CD14-positive monocyte (primary cell): ENCODE data around the gene ANTXR2. TPM values are rescaled to one million over a fixed set of nuclear protein-coding genes. Genes with fewer than 3 reads are reported as not detected.

Source experiments
- DNase-seq, 3 donors: peaks; one replicate each; pipeline ENCODE4 v3.0.0-alpha.2; 2011 to 2022
- H2AFZ ChIP-seq: 2 replicates; pipeline ENCODE4 v1.6.0; 2012; ENCODE audit warnings: mild to moderate bottlenecking, low read depth, low read length, inconsistent platforms; ENCODE audit not compliant: insufficient read depth, poor library complexity, severe bottlenecking
- H3K27ac ChIP-seq, 2 donors: 1 replicate in 1 of 2; 2 replicates in 1 of 2; pipeline ENCODE4 v1.5.1; 2012 to 2013; ENCODE audit warnings: low read length in 2 of 2, control low read depth in 1 of 2, inconsistent platforms in 1 of 2, low read depth in 1 of 2, mild to moderate bottlenecking in 1 of 2
- H3K27me3 ChIP-seq, 2 donors: one replicate each; pipeline versions ENCODE4 v1.6.0 to v1.6.1; 2011 to 2013; ENCODE audit warnings: low read length in 2 of 2; ENCODE audit not compliant: control insufficient read depth in 2 of 2, insufficient read depth in 2 of 2
- H3K36me3 ChIP-seq, 2 donors: replicated peaks in 1 of 2; 1 replicate in 1 of 2; 2 replicates in 1 of 2; pipeline versions ENCODE4 v1.5.1 to v1.6.1; 2012 to 2013; ENCODE audit warnings: low read length in 2 of 2, control low read depth in 1 of 2, inconsistent platforms in 1 of 2, mild to moderate bottlenecking in 1 of 2; ENCODE audit not compliant: insufficient read depth in 2 of 2, control insufficient read depth in 1 of 2
- H3K4me1 ChIP-seq, 2 donors: 1 replicate in 1 of 2; 2 replicates in 1 of 2; pipeline versions ENCODE4 v1.5.1 to v1.6.1; 2012 to 2013; ENCODE audit warnings: low read length in 2 of 2, control low read depth in 1 of 2, inconsistent platforms in 1 of 2, mild to moderate bottlenecking in 1 of 2, moderate library complexity in 1 of 2; ENCODE audit not compliant: insufficient read depth in 2 of 2, control insufficient read depth in 1 of 2
- H3K4me2 ChIP-seq: replicated peaks from 2 replicates; pipeline ENCODE3; 2012; ENCODE audit warnings: low read length, moderate library complexity, mild to moderate bottlenecking; ENCODE audit not compliant: poor library complexity, severe bottlenecking; ENCODE audit errors: extremely low read depth
- H3K4me3 ChIP-seq, 3 experiments: fragments of 200-600 bp in 1 of 3; sonication (generic) in 1 of 3; replicated peaks in 1 of 3; 1 replicate in 2 of 3; 2 replicates in 1 of 3; pipeline ENCODE4 v1.5.1; 2011 to 2013; ENCODE audit warnings: low read length in 3 of 3, mild to moderate bottlenecking in 3 of 3, control low read depth in 2 of 3, low read depth in 2 of 3, inconsistent platforms in 1 of 3, moderate library complexity in 1 of 3
- H3K79me2 ChIP-seq: 2 replicates; pipeline ENCODE4 v1.6.0; 2012; ENCODE audit warnings: mild to moderate bottlenecking, control low read depth, inconsistent platforms, low read length, moderate library complexity; ENCODE audit not compliant: insufficient read depth
- H3K9ac ChIP-seq: 2 replicates; pipeline ENCODE4 v1.6.0; 2017; ENCODE audit warnings: low read length, mild to moderate bottlenecking; ENCODE audit not compliant: insufficient read depth, poor library complexity, severe bottlenecking
- H3K9me3 ChIP-seq, 2 donors: replicated peaks in 1 of 2; 1 replicate in 1 of 2; 2 replicates in 1 of 2; pipeline versions ENCODE4 v1.5.1 to v1.6.1; 2012 to 2013; ENCODE audit warnings: low read length in 2 of 2, control low read depth in 1 of 2; ENCODE audit not compliant: control insufficient read depth in 1 of 2, insufficient read depth in 1 of 2
- H4K20me1 ChIP-seq: 2 replicates; pipeline ENCODE4 v1.6.0; 2012; ENCODE audit warnings: mild to moderate bottlenecking, low read length, control low read depth, moderate library complexity; ENCODE audit not compliant: insufficient read depth
- H3K27ac Mint-ChIP-seq, 7 donors: one replicate each; pipeline ENCODE4 v1.8.0; 2020; ENCODE audit warnings: mild to moderate bottlenecking in 7 of 7, mixed read lengths in 7 of 7, moderate library complexity in 6 of 7, inconsistent platforms in 2 of 7
- H3K27me3 Mint-ChIP-seq, 3 donors: one replicate each; pipeline ENCODE4 v1.8.0; 2021 to 2022; ENCODE audit warnings: low read depth in 3 of 3, mild to moderate bottlenecking in 3 of 3, mixed read lengths in 3 of 3, moderate library complexity in 3 of 3, inconsistent platforms in 1 of 3
- H3K36me3 Mint-ChIP-seq, 2 donors: one replicate each; pipeline ENCODE4 v1.8.0; 2020; ENCODE audit warnings: mixed read lengths in 2 of 2, inconsistent platforms in 1 of 2, mild to moderate bottlenecking in 1 of 2
- H3K4me1 Mint-ChIP-seq: one replicate; pipeline ENCODE4 v1.8.0; 2020; ENCODE audit warnings: mild to moderate bottlenecking, mixed read lengths
- H3K4me3 Mint-ChIP-seq, 2 donors: one replicate each; pipeline ENCODE4 v1.8.0; 2020; ENCODE audit warnings: mild to moderate bottlenecking in 2 of 2, mixed read lengths in 2 of 2, moderate library complexity in 1 of 2
- H3K9me3 Mint-ChIP-seq, 7 donors: one replicate each; pipeline ENCODE4 v1.8.0; 2020 to 2022; ENCODE audit warnings: mixed read lengths in 7 of 7, mild to moderate bottlenecking in 6 of 7, moderate library complexity in 6 of 7, inconsistent platforms in 2 of 7
- WGBS: methylation state at CpG from one replicate; pipeline ENCODE4 v1.1.5; 2013; ENCODE audit warnings: missing lambda C conversion rate; ENCODE audit not compliant: insufficient coverage; 5-methylcytosine and 5-hydroxymethylcytosine counted together
- intact Hi-C, 2 donors: fragments of 100-400 bp; cut with micrococcal nuclease; formaldehyde crosslinking; loops; one replicate each; pipeline versions ENCODE4 v1.15.0 to v1.15.1; 2023
- polyA plus RNA-seq, 3 donors: library from polyadenylated mRNA; depleted of rRNA in 1 of 3; unstranded in 2 of 3; stranded (reverse) in 1 of 3; fragments of 300-500 nt in 2 of 3; fragments of >200 nt in 1 of 3; fragmentation: Illumina TruSeq in 2 of 3; gene quantifications; 1 replicate in 2 of 3; 2 replicates in 1 of 3; pipeline ENCODE4 v1.2.3, GENCODE V29; 2012 to 2021
- TF ChIP-seq, protein P1 (sequence below): fragments of 200-600 bp; IDR thresholded peaks from one replicate; pipeline ENCODE4 v1.8.0; 2022; ENCODE audit warnings: antibody characterized with exemption, mild to moderate bottlenecking

The ANTXR2 gene
- polyA plus RNA-seq, 3 donors: 15.4 to 69.6 (median 59.2) TPM

DNA sequence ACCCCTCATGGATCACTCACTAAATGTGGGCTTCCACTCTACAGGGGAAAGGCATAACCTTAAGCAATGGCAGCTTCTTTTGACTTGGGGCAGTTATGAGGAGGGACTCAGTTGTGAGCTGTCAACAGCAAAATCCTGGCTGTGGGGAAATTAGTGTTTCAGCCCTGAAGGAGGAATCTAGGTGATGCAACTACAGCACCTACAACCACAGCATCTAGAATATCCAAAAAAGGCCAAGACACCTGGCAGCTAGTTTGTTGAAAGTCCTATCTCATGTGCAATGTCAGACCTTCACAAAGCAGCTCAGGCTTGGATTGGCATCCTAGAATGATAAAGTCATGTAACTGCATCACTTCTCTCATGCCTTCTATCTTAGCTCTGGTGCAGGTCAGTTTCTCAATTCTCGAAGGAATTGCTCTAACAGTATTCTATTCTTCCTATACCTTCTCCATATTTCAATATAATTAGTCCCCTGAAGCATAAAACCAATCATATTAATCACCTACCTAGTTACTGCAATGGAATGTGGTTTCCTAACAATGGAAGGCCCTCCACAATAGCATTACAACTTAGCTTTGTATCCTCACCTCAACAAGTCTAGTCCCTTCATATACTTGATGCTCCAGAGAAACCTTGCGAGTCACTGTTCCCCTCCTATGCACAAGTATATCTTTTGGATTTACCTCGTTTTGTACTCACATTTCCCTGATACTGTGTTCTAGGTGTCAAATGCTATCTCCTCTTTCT lies 5.5 kb upstream of the ANTXR2 start:
- no peaks in the 10 kb centered on the region for H3K9me3 ChIP-seq
- peaks cover 68% of the 10 kb centered on the region in 2 donors for H3K4me1 ChIP-seq
- DNase-seq: peak in 2 of 3 donors; percentile 42 to 53
- H3K27me3 ChIP-seq: no peaks in the 10 kb centered on the region
- peak overlapping the region; percentile 51 for H3K9ac ChIP-seq
- peak overlapping the region; percentile 38 for H2AFZ ChIP-seq
- 40% methylated on average over 1 of the region's 3 CpGs for WGBS
- Mint-ChIP-seq H3K27me3 (peaks cover 2 to 6% (median 3%) of the 10 kb centered on the region in 3 donors), H3K27ac (peak overlapping the region; percentile 83 to 96 (median 93)), H3K36me3 (peaks cover 0 to 6% of the 10 kb centered on the region in 2 donors), H3K9me3 (peaks cover 0 to 3% (median 0%) of the 10 kb centered on the region in 7 donors), H3K4me3 (peak overlapping the region; percentile 73 to 93), H3K4me1 (peaks cover 72% of the 10 kb centered on the region)
- TF ChIP-seq, protein P1, sequence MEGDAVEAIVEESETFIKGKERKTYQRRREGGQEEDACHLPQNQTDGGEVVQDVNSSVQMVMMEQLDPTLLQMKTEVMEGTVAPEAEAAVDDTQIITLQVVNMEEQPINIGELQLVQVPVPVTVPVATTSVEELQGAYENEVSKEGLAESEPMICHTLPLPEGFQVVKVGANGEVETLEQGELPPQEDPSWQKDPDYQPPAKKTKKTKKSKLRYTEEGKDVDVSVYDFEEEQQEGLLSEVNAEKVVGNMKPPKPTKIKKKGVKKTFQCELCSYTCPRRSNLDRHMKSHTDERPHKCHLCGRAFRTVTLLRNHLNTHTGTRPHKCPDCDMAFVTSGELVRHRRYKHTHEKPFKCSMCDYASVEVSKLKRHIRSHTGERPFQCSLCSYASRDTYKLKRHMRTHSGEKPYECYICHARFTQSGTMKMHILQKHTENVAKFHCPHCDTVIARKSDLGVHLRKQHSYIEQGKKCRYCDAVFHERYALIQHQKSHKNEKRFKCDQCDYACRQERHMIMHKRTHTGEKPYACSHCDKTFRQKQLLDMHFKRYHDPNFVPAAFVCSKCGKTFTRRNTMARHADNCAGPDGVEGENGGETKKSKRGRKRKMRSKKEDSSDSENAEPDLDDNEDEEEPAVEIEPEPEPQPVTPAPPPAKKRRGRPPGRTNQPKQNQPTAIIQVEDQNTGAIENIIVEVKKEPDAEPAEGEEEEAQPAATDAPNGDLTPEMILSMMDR: no peak
- H3K27ac ChIP-seq: peak overlapping the region in 1 of 2 donors; percentile 81
- H3K4me2 ChIP-seq: peak overlapping the region; percentile 64
- H3K4me3 ChIP-seq: peak overlapping the region; percentile 38 to 68 (median 68)
- H3K36me3 ChIP-seq: no peaks in the 10 kb centered on the region
- H3K79me2 ChIP-seq: peaks cover 7% of the 10 kb centered on the region
- no peaks in the 10 kb centered on the region for H4K20me1 ChIP-seq
- intact Hi-C loops: loop anchor here in 1 of 2 donors (5.0 kb wide), 1 partner anchor 64 kb away; no protein-coding TSS in a partner anchor

DNA sequence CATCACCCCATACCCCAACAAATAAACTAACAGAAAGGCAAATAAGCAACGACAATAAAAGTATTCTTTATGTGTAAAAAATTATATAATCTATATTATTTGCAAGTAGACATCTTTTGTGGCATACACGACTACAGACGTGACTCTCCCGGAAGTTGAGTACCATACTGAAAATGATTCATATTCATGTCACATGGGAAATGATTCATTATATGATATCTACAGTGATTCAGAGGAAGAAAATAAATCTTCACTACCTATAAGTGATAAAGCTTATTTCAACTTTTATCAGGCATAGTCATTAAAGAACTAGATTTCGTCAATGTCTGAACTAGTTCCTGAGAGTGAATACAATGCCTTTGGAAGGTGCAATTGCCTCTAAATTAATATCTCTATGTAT lies 4.6 kb upstream of the ANTXR2 start:
- Histone ChIP-seq H3K27me3 (no peaks in the 10 kb centered on the region), H3K9me3 (no peaks in the 10 kb centered on the region), H3K4me2 (no peak overlapping the region), H4K20me1 (no peaks in the 10 kb centered on the region), H2AFZ (no peak overlapping the region), H3K36me3 (no peaks in the 10 kb centered on the region), H3K9ac (no peak overlapping the region), H3K4me1 (peaks cover 70 to 71% of the 10 kb centered on the region in 2 donors), H3K27ac (peak overlapping the region in 1 of 2 donors; percentile 66), H3K79me2 (peaks cover 11% of the 10 kb centered on the region), H3K4me3 (no peak overlapping the region)
- Mint-ChIP-seq H3K36me3 (peaks cover 0 to 6% of the 10 kb centered on the region in 2 donors), H3K27ac (peak overlapping the region in 4 of 7 donors; percentile 90 to 96 (median 92)), H3K4me3 (no peak overlapping the region), H3K4me1 (peaks cover 76% of the 10 kb centered on the region), H3K9me3 (peaks cover 0 to 3% (median 0%) of the 10 kb centered on the region in 7 donors), H3K27me3 (peaks cover 2 to 6% (median 3%) of the 10 kb centered on the region in 3 donors)
- WGBS: no CpG with 5 or more reads among the region's 5 CpGs
- intact Hi-C loops: loop anchor here in 1 of 2 donors (5.0 kb wide), 1 partner anchor 65 kb away; no protein-coding TSS in a partner anchor
- TF ChIP-seq, protein P1: no peak
- DNase-seq: peak; percentile 66 to 91 (median 89)
